Keratinocyte (primary cell): ENCODE results near the gene SPATA13. TPM values are rescaled to one million over a fixed set of nuclear protein-coding genes. Genes with fewer than 3 reads are reported as not detected.

Experiments used
- DNase-seq: peaks from one replicate; pipeline ENCODE4 v3.0.0-alpha.2; 2011; ENCODE audit warnings: low read depth, missing footprints, low spot score
- FAIRE-seq: peaks from 2 replicates; lab custom pipeline; 2011; peaks lifted over from hg19 to GRCh38; lab: Jason Lieb, UNC
- H2AFZ ChIP-seq: 2 replicates; pipeline ENCODE4 v1.6.0; 2012; ENCODE audit warnings: low read length, control low read depth, inconsistent platforms; ENCODE audit not compliant: control insufficient read depth
- H3K27ac ChIP-seq: 2 replicates; pipeline ENCODE4 v1.5.1; 2011; ENCODE audit warnings: low read length; ENCODE audit not compliant: control insufficient read depth, insufficient read depth
- H3K27me3 ChIP-seq: 3 replicates; pipeline ENCODE4 v1.6.0; 2011; ENCODE audit warnings: low read length; ENCODE audit not compliant: control insufficient read depth, insufficient read depth; ENCODE audit errors: extremely low read depth
- H3K36me3 ChIP-seq, 2 experiments: 2 replicates in 1 of 2; 3 replicates in 1 of 2; pipeline ENCODE4 v1.5.1; 2011; ENCODE audit warnings: low read length in 2 of 2, mild to moderate bottlenecking in 1 of 2; ENCODE audit not compliant: control insufficient read depth in 2 of 2, insufficient read depth in 2 of 2; ENCODE audit errors: extremely low read depth in 1 of 2
- H3K4me1 ChIP-seq: 3 replicates; pipeline ENCODE4 v1.5.1; 2011; ENCODE audit warnings: low read length; ENCODE audit not compliant: control insufficient read depth, insufficient read depth; ENCODE audit errors: extremely low read depth
- H3K4me2 ChIP-seq: 3 replicates; pipeline ENCODE4 v1.6.0; 2011; ENCODE audit warnings: low read depth, low read length; ENCODE audit not compliant: control insufficient read depth, insufficient read depth; ENCODE audit errors: extremely low read depth
- H3K4me3 ChIP-seq, 3 experiments: fragments of 200-600 bp in 1 of 3; sonication (generic) in 1 of 3; 2 replicates in 2 of 3; 3 replicates in 1 of 3; pipeline ENCODE4 v1.5.1; 2011 to 2016; ENCODE audit warnings: low read length in 3 of 3, mild to moderate bottlenecking in 3 of 3, control low read depth in 2 of 3, inconsistent platforms in 1 of 3, low read depth in 1 of 3, mixed read lengths in 1 of 3, mixed run types in 1 of 3, moderate library complexity in 1 of 3; ENCODE audit not compliant: control insufficient read depth in 2 of 3, insufficient read depth in 2 of 3; ENCODE audit errors: extremely low read depth in 1 of 3
- H3K79me2 ChIP-seq: 2 replicates; pipeline ENCODE4 v1.6.0; 2012; ENCODE audit warnings: low read length; ENCODE audit not compliant: control insufficient read depth, insufficient read depth
- H3K9ac ChIP-seq: 3 replicates; pipeline ENCODE4 v1.6.0; 2011; ENCODE audit warnings: low read length; ENCODE audit not compliant: control insufficient read depth, insufficient read depth; ENCODE audit errors: extremely low read depth
- H3K9me1 ChIP-seq: 3 replicates; pipeline ENCODE4 v1.6.0; 2011; ENCODE audit warnings: low read length; ENCODE audit not compliant: control insufficient read depth, insufficient read depth; ENCODE audit errors: extremely low read depth
- H3K9me3 ChIP-seq: 2 replicates; pipeline ENCODE4 v1.5.1; 2012; ENCODE audit warnings: low read depth, low read length; ENCODE audit not compliant: control insufficient read depth
- H4K20me1 ChIP-seq: 3 replicates; pipeline ENCODE4 v1.6.0; 2011; ENCODE audit warnings: low read length; ENCODE audit not compliant: control insufficient read depth, insufficient read depth; ENCODE audit errors: extremely low read depth
- CTCF ChIP-seq, 3 experiments: IDR thresholded peaks in 1 of 3; conservative IDR thresholded peaks in 1 of 3; optimal IDR thresholded peaks in 1 of 3; 2 replicates in 2 of 3; 3 replicates in 1 of 3; pipeline versions ENCODE3 to v1.5.1; 2011; ENCODE audit warnings: low read length in 3 of 3, mild to moderate bottlenecking in 3 of 3, moderate library complexity in 2 of 3, control low read depth in 1 of 3, inconsistent platforms in 1 of 3; ENCODE audit not compliant: insufficient read depth in 2 of 3; ENCODE audit errors: extremely low read depth in 1 of 3
- EZH2 ChIP-seq: IDR thresholded peaks from one replicate; pipeline ENCODE4 v1.6.1; 2012; ENCODE audit warnings: inconsistent platforms, mild to moderate bottlenecking, low read length, moderate library complexity
- dilution Hi-C: fragments of 300-500 bp; cut with MboI; formaldehyde crosslinking; loops from one replicate; pipeline ENCODE4 v1.7.0; 2020; ENCODE audit warnings: low sequenced_read_pairs; ENCODE audit not compliant: extremely low pct_ligation_motif_present
- polyA plus RNA-seq, 5 experiments: library from polyadenylated mRNA; depleted of rRNA in 3 of 5; stranded (reverse) in 3 of 5; stranded (forward) in 1 of 5; unstranded in 1 of 5; fragments of >200 nt; gene quantifications; 1 replicate in 1 of 5; 2 replicates in 3 of 5; 3 replicates in 1 of 5; pipeline versions ENCODE4 v1.2.1 to v1.2.3, GENCODE V29; 2011 to 2012; ENCODE audit warnings: missing spikeins in 2 of 5, low read depth in 1 of 5, low replicate concordance in 1 of 5

SPATA13 gene
- polyA plus RNA-seq, 1 donor (not counting 4 experiments of a cell fraction or from before 2014, with no cell fraction given): 1.2 TPM

GRCh38 chr13:24153979-24154701 lies 6.4 kb upstream of the SPATA13 start:
- Histone ChIP-seq H3K79me2 (no peaks in the 10 kb centered on the region), H3K4me2 (no peak overlapping the region), H4K20me1 (no peaks in the 10 kb centered on the region), H3K27ac (no peak overlapping the region), H3K9ac (no peak overlapping the region), H3K4me3 (no peak overlapping the region), H3K36me3 (no peaks in the 10 kb centered on the region), H3K9me3 (no peaks in the 10 kb centered on the region), H3K4me1 (peaks cover 6% of the 10 kb centered on the region), H2AFZ (no peak overlapping the region), H3K9me1 (no peaks in the 10 kb centered on the region), H3K27me3 (no peaks in the 10 kb centered on the region)
- TF ChIP-seq EZH2: no peak
- TF ChIP-seq CTCF (optimal IDR thresholded peaks at IDR 0.05 in 1 of 3, IDR thresholded peaks at IDR 0.05 in 1 of 3, conservative IDR thresholded peaks at IDR 0.05 in 1 of 3; ENCODE audit: extremely low read depth in 1 of 3, insufficient read depth in 2 of 3, low read length in 3 of 3): no peak
- FAIRE-seq (no peak), DNase-seq (no peak)
- dilution Hi-C loops: no loop called here

GRCh38 chr13:24159357-24159756 lies 1.2 kb upstream of the SPATA13 start:
- H3K9me3 ChIP-seq: no peaks in the 10 kb centered on the region
- peaks cover 14% of the 10 kb centered on the region for H3K4me1 ChIP-seq
- no peak overlapping the region for H3K9ac ChIP-seq
- FAIRE-seq (no peak), DNase-seq (no peak)
- no peaks in the 10 kb centered on the region for H3K79me2 ChIP-seq
- H2AFZ ChIP-seq: no peak overlapping the region
- no peak overlapping the region for H3K4me2 ChIP-seq
- no peak overlapping the region for H3K4me3 ChIP-seq
- peaks cover 14% of the 10 kb centered on the region for H3K27me3 ChIP-seq
- dilution Hi-C loops: no loop called here
- no peak for TF ChIP-seq CTCF (optimal IDR thresholded peaks at IDR 0.05 in 1 of 3, IDR thresholded peaks at IDR 0.05 in 1 of 3, conservative IDR thresholded peaks at IDR 0.05 in 1 of 3; ENCODE audit: extremely low read depth in 1 of 3, insufficient read depth in 2 of 3, low read length in 3 of 3)
- TF ChIP-seq EZH2: no peak
- H3K9me1 ChIP-seq: no peaks in the 10 kb centered on the region
- H3K27ac ChIP-seq: no peak overlapping the region
- no peaks in the 10 kb centered on the region for H4K20me1 ChIP-seq
- H3K36me3 ChIP-seq: no peaks in the 10 kb centered on the region
